SKM-1 (cell line): Measurements from ENCODE around the gene EYA4.
"Not testable (repeated sequence)": the region's sequence is repeated elsewhere in the genome, so short reads cannot be mapped to it uniquely, and the experiment has no call there.

Experiments
- DNase-seq: peaks from one replicate; lab custom pipeline; 2025; ENCODE audit not compliant: unreplicated experiment; lab: John Stamatoyannopoulos, UW

Gene EYA4

GRCh38 chr6:133396984-133397348 is 155.8 kb downstream of the EYA4 start:
- no peak for DNase-seq

GRCh38 chr6:133397601-133398000 is 156.4 kb downstream of the EYA4 start:
- not testable (repeated sequence) for DNase-seq

GRCh38 chr6:133399426-133399825 is 158.3 kb downstream of the EYA4 start:
- DNase-seq, result no peak

- DNase-seq, result no peak
Observed at GRCh38 chr6:133404151-133404550, 163.0 kb downstream of the EYA4 start.

DNA sequence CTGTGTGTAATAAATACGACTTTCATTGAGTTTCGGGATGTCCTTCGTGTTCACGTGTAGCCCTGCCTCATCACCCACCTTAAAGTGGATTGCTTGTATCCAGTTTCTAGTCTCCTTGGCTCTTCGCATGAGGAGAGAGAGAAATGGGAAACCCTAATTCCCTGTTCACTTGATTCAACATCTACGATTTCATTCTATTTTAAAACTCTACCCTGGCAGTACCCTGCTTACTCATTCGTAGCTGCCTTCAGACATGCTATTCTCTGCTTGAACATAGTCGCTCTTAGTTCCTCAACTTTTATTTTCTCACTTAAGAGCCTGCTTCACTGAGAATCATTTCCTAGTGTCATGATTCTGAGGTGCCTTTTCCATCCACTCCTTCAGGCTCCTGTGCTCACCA is 163.6 kb downstream of the EYA4 start:
- DNase-seq, result no peak

DNA sequence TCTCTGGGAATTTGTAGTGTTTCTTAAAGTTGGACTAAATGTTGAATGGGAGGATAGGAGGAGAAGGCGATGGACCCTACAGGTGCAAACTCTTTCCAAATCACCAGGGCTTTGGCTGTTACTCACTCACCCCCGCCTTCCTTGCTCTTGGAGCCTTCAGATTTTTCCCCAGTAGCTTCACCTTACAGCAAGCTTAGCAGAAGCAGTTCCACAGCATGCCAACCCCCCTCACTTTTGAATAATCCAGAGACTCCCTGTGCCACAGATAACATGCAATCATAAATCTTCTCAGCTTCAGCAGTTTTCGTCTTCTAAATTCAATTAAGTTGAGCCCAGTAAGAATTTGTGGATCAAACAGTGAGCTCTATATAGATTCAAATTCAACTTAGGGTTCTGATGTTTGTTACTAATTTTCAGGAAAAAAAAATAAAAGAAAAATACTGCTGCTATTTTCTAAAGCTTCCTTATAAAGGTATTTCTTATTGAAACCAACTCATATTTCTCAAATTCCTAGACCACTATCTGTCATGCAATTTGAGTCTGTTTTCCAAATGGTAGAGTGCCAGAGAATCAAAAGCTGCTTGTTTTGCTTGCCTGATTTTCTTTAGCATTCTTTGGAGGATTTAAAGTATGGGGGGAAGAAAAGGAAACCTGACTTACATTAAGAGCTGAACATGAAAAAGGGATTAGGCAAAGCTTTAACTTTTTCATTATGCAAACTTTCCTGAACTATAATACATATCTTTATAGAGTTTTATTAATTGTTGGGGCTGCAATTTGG is 166.4 kb downstream of the EYA4 start:
- DNase-seq, result no peak

DNA sequence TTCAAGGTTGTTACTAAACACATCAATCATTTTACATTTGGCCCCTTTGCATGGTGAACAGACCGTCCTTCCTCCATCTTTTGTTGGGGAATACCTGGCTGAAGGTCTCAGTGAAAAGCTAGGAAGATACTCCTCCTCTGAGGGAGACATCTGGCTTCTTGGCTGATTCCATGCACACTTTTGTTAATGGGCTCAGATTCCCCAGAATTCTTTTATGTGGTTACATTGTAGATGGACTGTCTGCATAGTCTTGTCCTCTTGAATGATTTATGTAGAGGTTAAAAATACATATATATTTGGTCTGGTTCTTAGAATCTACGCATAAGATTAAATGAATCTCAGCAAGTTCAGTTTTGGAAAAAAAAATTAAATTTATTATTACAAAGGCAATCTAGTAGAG is 167.0 kb downstream of the EYA4 start:
- no peak for DNase-seq

DNA sequence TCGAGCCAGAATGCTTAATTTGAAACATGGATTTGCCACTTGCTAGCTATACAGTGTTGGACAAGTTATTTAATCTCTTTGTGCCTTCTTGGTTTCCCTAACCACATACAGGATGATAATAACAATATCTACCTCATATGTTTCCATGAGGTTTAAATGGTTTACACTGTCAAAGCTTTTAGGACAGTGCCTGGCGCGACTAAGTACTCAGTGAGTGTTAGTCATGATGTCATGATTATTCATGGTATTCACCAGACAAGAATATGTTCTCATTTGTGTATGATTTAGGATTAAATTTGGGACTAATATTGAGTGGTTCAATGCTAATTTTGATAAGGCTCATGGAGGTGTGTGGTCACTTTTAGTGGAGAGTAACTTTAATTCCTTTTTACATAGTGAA is 167.4 kb downstream of the EYA4 start:
- no peak for DNase-seq

GRCh38 chr6:133410638-133411435 is 169.7 kb downstream of the EYA4 start:
- DNase-seq, result no peak

DNA sequence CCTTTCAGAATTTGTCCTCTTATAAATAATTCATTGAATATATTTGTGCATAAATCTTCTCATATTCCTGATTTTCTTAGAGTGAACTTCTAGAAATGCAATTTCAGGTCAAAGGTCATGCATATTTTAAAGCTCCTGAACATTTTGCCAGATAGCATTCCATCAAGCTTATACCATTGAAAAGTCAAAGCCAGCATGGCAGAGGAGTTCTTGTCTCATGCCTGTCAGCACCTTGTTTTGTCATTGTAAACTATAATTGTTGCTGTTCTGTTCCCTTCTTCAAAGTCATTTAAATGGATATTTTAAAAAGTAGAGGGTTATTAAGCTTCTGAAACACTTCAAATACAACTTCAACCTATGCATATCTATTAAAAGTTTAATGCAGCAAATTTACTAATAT is 170.6 kb downstream of the EYA4 start:
- DNase-seq, result no peak

- no peak for DNase-seq
Observed at GRCh38 chr6:133415262-133415661, 174.1 kb downstream of the EYA4 start.

DNA sequence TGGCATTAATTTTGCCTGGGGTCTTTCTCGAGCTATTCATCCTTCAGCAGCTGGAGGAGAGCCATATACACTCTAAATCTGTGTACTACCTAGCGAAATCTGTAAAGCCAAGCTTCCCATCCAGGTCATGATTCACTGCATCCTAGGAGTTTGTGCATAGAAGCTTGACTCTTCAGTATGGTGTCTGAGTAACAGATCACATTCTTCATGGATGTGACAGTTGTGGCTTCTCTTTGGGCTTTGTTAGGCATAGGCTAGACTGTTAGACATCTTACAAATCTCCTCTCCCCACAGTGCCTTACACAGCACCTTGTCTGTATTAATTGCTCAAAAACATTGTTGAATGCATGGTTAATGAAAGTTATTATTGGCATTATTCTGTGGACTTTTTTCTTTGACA is 177.0 kb downstream of the EYA4 start:
- DNase-seq, result no peak

- DNase-seq, result no peak
Observed at GRCh38 chr6:133423242-133423641, 182.1 kb downstream of the EYA4 start.

- no peak for DNase-seq
Observed at GRCh38 chr6:133424359-133424758, 183.2 kb downstream of the EYA4 start.

- DNase-seq, result no peak
Observed at GRCh38 chr6:133426038-133426437, 184.9 kb downstream of the EYA4 start.

- no peak for DNase-seq
Observed at GRCh38 chr6:133428295-133428694, 187.1 kb downstream of the EYA4 start.

GRCh38 chr6:133430530-133430929 is 189.4 kb downstream of the EYA4 start:
- DNase-seq, result no peak

- DNase-seq, result no peak
Observed at GRCh38 chr6:133431031-133431430, 189.9 kb downstream of the EYA4 start.

DNA sequence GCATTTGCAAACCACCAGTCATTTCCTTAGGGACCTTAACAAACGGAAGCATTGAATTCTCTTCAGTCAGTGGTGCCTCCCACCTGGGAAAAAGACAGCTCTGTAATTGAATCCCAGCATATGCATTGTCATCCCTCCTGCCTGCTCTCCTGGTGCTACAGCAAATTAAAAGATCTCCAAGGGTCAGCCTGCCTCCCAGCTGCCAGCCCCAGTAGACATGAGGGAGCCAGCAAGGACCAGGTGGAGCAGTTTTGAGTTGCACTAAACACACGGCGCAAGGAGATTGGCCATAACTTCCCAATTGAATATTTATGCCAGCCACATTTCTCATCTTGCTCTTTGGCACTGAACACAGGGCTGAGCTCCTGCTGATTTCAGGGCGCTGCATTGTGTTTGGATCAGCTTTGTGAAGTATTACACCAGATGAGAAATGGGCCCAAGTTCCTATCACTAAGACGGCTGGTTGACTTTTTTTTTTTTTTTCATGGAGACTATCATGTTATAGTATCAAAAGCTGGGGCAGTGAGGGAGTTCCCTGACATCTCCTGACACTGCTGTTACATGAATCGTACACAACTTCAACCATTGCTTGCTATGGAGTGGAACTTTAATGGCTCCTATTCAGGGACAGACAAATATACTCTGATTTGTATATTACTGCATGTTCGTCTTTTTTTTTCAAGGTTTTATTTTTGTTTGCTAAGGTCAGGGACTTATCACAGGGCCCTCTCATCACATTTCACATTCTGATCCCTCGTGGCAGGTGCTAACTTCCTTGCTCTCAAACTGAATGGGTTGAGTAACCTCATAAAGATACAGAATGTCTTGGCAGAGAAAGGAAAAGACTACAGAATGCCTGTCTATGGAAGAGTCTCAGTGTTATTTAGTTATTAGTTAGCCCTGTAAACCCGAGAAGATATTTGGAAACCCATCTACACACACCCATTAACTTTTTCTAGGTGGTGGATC is 191.1 kb downstream of the EYA4 start:
- DNase-seq, result no peak

DNA sequence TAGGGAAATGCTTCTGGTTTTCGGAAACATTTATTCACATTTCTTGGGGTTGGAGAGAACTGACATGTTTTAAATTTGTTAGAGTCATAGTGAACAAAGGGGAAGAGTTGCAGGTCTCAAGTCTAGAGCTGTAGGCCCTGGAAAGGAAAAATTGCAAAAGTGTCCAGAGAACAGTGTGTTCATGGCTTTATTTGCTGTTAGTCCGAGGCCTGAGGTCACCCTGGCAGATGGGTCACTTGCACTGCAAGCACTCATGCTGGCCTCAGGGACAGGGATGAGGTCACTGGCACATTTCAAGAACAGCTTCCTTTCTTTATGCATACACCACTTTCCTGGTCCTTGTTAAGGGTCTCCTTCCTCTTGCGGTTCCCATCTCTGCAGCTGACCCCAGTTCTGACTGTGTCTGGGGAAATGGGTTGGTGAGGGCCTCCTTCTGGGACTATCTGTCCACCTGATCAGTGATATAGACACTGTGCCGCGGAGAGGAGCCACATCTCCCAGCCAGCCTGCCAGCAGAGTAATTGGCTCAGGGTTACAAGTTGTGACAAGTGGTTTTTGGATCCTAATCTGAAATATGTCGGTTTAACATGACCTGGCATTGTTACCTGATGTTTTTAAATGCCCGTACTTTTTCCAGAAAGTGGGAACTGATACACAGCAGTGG is 194.0 kb downstream of the EYA4 start:
- DNase-seq, result no peak

GRCh38 chr6:133436652-133437051 is 195.5 kb downstream of the EYA4 start:
- no peak for DNase-seq
